ENCODE results near the gene MED12L.

MED12L gene

GRCh38 chr3:151087648-151088047, 2.2 kb downstream of the MED12L start:
- DNase-seq: no peak

GRCh38 chr3:151091685-151092345, 6.4 kb downstream of the MED12L start:
- DNase-seq: no peak

GRCh38 chr3:151093148-151093547, 7.7 kb downstream of the MED12L start:
- no peak for DNase-seq

GRCh38 chr3:151093905-151094304, 8.4 kb downstream of the MED12L start:
- no peak for DNase-seq

- DNase-seq: no peak
These were observed 11.3 kb downstream of the MED12L start for GRCh38 chr3:151096716-151097115.

GRCh38 chr3:151100076-151100475, 14.6 kb downstream of the MED12L start:
- DNase-seq: no peak

- DNase-seq: no peak
These were observed 16.0 kb downstream of the MED12L start for GRCh38 chr3:151101270-151101969.

- DNase-seq: no peak
These were observed 20.8 kb downstream of the MED12L start for GRCh38 chr3:151106311-151106710.

- no peak for DNase-seq
These were observed 21.7 kb downstream of the MED12L start for GRCh38 chr3:151107177-151107576.

GRCh38 chr3:151107701-151108100, 22.2 kb downstream of the MED12L start:
- DNase-seq: no peak

- DNase-seq: no peak
These were observed 23.9 kb downstream of the MED12L start for GRCh38 chr3:151109286-151109800.

GRCh38 chr3:151112731-151113130, 27.3 kb downstream of the MED12L start:
- DNase-seq: no peak

GRCh38 chr3:151113343-151113742, 27.9 kb downstream of the MED12L start:
- no peak for DNase-seq

- no peak for DNase-seq
These were observed 31.6 kb downstream of the MED12L start for GRCh38 chr3:151117047-151117446.

GRCh38 chr3:151119188-151119587, 33.7 kb downstream of the MED12L start:
- DNase-seq: no peak

GRCh38 chr3:151120409-151120808, 34.9 kb downstream of the MED12L start:
- no peak for DNase-seq

- no peak for DNase-seq
These were observed 35.6 kb downstream of the MED12L start for GRCh38 chr3:151121016-151121415.

- no peak for DNase-seq
These were observed 38.4 kb downstream of the MED12L start for GRCh38 chr3:151123827-151124226.

- DNase-seq: no peak
These were observed 39.0 kb downstream of the MED12L start for GRCh38 chr3:151124476-151124875.

- no peak for DNase-seq
These were observed 45.0 kb downstream of the MED12L start for GRCh38 chr3:151130428-151130827.

GRCh38 chr3:151133175-151133574, 47.7 kb downstream of the MED12L start:
- no peak for DNase-seq

- DNase-seq: no peak
These were observed 48.5 kb downstream of the MED12L start for GRCh38 chr3:151133917-151134450.

GRCh38 chr3:151135541-151136337, 50.3 kb downstream of the MED12L start:
- DNase-seq: no peak
